Type B pancreatic cell (in vitro differentiated cells): Measurements from ENCODE around the gene OSBP. TPM values are rescaled to one million over a fixed set of nuclear protein-coding genes. Genes with fewer than 3 reads are reported as not detected.
"Not testable (repeated sequence)": the region's sequence is repeated elsewhere in the genome, so short reads cannot be mapped to it uniquely, and the experiment has no call there.

Experiments
- DNase-seq: peaks from one replicate; pipeline ENCODE4 v3.0.0; 2021; ENCODE audit warnings: mixed read lengths; ENCODE audit not compliant: unreplicated experiment; ENCODE audit errors: extremely low spot score
- H3K27ac Mint-ChIP-seq: 2 replicates; pipeline ENCODE4 v1.8.0; 2021; ENCODE audit warnings: mild to moderate bottlenecking, mixed read lengths
- H3K27me3 Mint-ChIP-seq: 2 replicates; pipeline ENCODE4 v1.8.0; 2021; ENCODE audit warnings: mixed read lengths
- H3K36me3 Mint-ChIP-seq: 2 replicates; pipeline ENCODE4 v1.8.0; 2021; ENCODE audit warnings: mixed read lengths
- H3K4me1 Mint-ChIP-seq: one replicate; pipeline ENCODE4 v1.8.0; 2021; ENCODE audit warnings: mixed read lengths; ENCODE audit not compliant: unreplicated experiment
- H3K4me3 Mint-ChIP-seq: 2 replicates; pipeline ENCODE4 v1.8.0; 2021; ENCODE audit warnings: mild to moderate bottlenecking, mixed read lengths
- H3K9me3 Mint-ChIP-seq: 2 replicates; pipeline ENCODE4 v1.8.0; 2021; ENCODE audit warnings: mixed read lengths
- total RNA-seq: library from RNA; stranded (reverse); gene quantifications from 2 replicates; pipeline ENCODE4 v1.2.1, GENCODE V29; 2021; ENCODE audit warnings: low replicate concordance
- TF ChIP-seq, protein P1 (sequence below): fragments of 200-600 bp; sonication (generic); conservative IDR thresholded peaks from 2 replicates; pipeline ENCODE4 v1.5.0; 2021; ENCODE audit warnings: antibody characterized with exemption, mild to moderate bottlenecking

OSBP gene
- total RNA-seq, 1 donor from 2014 or later, result 42.4 TPM

- DNase-seq, result no peak
- no peak overlapping the region for H3K4me3 Mint-ChIP-seq
- H3K9me3 Mint-ChIP-seq, result no peaks in the 10 kb centered on the region
- no peaks in the 10 kb centered on the region for H3K36me3 Mint-ChIP-seq
- H3K27me3 Mint-ChIP-seq, result no peaks in the 10 kb centered on the region
- H3K4me1 Mint-ChIP-seq, result no peaks in the 10 kb centered on the region
- H3K27ac Mint-ChIP-seq, result no peak overlapping the region
- TF ChIP-seq, protein P1, sequence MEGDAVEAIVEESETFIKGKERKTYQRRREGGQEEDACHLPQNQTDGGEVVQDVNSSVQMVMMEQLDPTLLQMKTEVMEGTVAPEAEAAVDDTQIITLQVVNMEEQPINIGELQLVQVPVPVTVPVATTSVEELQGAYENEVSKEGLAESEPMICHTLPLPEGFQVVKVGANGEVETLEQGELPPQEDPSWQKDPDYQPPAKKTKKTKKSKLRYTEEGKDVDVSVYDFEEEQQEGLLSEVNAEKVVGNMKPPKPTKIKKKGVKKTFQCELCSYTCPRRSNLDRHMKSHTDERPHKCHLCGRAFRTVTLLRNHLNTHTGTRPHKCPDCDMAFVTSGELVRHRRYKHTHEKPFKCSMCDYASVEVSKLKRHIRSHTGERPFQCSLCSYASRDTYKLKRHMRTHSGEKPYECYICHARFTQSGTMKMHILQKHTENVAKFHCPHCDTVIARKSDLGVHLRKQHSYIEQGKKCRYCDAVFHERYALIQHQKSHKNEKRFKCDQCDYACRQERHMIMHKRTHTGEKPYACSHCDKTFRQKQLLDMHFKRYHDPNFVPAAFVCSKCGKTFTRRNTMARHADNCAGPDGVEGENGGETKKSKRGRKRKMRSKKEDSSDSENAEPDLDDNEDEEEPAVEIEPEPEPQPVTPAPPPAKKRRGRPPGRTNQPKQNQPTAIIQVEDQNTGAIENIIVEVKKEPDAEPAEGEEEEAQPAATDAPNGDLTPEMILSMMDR, result no peak
Measured at GRCh38 chr11:59629996-59630395, 14.4 kb upstream of the OSBP start.

GRCh38 chr11:59626969-59627368, 11.4 kb upstream of the OSBP start:
- H3K27me3 Mint-ChIP-seq, H3K9me3 Mint-ChIP-seq, H3K36me3 Mint-ChIP-seq, H3K4me1 Mint-ChIP-seq, DNase-seq, H3K27ac Mint-ChIP-seq, H3K4me3 Mint-ChIP-seq: not testable (repeated sequence)
- TF ChIP-seq, protein P1, result peak; percentile 54

DNA sequence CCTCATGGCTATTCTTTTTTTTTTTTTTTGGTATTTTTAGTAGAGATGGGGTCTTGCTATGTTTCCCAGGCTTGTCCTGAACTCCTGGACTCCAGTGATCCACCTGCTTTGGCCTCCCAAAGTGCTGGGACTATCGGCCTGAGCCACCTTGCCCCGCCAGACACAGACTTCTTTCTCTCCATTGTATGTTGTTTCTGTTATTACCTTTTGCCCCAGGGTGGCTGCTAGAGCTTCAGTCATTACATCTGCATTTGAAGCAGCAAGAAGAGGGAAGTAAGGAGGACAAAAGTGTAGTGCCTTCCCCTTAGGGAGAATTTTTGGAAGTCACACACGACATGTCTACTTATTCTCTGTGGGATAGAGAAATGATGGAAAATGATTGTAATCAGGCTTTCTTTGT, 10.1 kb upstream of the OSBP start:
- no peak overlapping the region for H3K27ac Mint-ChIP-seq
- H3K4me1 Mint-ChIP-seq, result no peaks in the 10 kb centered on the region
- TF ChIP-seq, protein P1, result no peak
- H3K27me3 Mint-ChIP-seq, result no peaks in the 10 kb centered on the region
- H3K4me3 Mint-ChIP-seq, result no peak overlapping the region
- no peaks in the 10 kb centered on the region for H3K9me3 Mint-ChIP-seq
- no peaks in the 10 kb centered on the region for H3K36me3 Mint-ChIP-seq
- no peak for DNase-seq

- H3K36me3 Mint-ChIP-seq, result no peaks in the 10 kb centered on the region
- H3K27me3 Mint-ChIP-seq, result no peaks in the 10 kb centered on the region
Measured at GRCh38 chr11:59617876-59618275, 2.3 kb upstream of the OSBP start.

GRCh38 chr11:59616396-59616982, 915 bp upstream of the OSBP start:
- H3K36me3 Mint-ChIP-seq, result peaks cover under 1% of the 10 kb centered on the region
- TF ChIP-seq, protein P1, result no peak
- peak overlapping the region; percentile 89 for H3K4me3 Mint-ChIP-seq
- no peak for DNase-seq
- no peaks in the 10 kb centered on the region for H3K9me3 Mint-ChIP-seq
- peaks cover 25% of the 10 kb centered on the region for H3K4me1 Mint-ChIP-seq
- no peaks in the 10 kb centered on the region for H3K27me3 Mint-ChIP-seq
- peak overlapping the region; percentile 93 for H3K27ac Mint-ChIP-seq

More at GRCh38 chr11:59617876-59618275, 2.3 kb upstream of the OSBP start:
- Mint-ChIP-seq H3K4me1 (peaks cover 14% of the 10 kb centered on the region), H3K9me3 (no peaks in the 10 kb centered on the region), H3K27ac (no peak overlapping the region), H3K4me3 (no peak overlapping the region)
- DNase-seq, result no peak
- TF ChIP-seq, protein P1, result no peak
